ENCODE measurements around the gene IL4I1.

GRCh38 chr19:49854378-49855263 is 42.1 kb downstream of the IL4I1 start:
- TF ChIP-seq CTCF (IDR thresholded peaks at IDR 0.05) (no peak), POLR2AphosphoS5 (IDR thresholded peaks at IDR 0.05) (no peak)

Data from prostate gland (tissue), 2 donors.